ENCODE measurements around the gene SCOC. TPM values are rescaled to one million over a fixed set of nuclear protein-coding genes. Genes with fewer than 3 reads are reported as not detected.

SCOC gene
- total and polyA plus RNA-seq, 2 of the 13 experiments (the other 11 are each of a cell fraction or from before 2014, with no cell fraction given) = 43.8 to 65.2 TPM

DNA sequence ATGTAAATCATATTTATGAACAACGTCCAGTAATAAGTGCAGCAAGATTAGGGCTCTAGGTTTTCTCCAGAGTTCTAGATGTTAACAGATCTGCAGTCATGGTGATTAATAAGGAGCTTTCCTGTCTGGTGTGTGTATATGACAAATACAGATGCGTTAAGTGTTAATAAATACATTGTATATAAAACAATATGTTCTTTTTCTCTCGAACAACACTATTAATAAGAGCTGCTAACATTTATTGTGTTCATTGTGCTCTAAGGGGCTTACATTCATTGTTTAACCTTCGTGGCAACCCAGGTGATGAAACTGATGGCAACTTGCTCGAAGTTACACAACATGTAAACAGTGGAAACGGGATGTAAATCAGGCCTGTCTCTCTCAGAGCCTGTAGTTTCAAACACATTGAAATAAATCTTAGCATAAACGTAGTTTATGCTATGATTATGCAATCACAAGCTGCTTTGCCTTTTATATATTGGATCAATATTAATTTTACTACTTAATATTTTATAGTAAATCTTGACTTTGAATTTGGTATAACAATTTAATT, 54.5 kb downstream of the SCOC start (continued):
- TF ChIP-seq, protein P1, sequence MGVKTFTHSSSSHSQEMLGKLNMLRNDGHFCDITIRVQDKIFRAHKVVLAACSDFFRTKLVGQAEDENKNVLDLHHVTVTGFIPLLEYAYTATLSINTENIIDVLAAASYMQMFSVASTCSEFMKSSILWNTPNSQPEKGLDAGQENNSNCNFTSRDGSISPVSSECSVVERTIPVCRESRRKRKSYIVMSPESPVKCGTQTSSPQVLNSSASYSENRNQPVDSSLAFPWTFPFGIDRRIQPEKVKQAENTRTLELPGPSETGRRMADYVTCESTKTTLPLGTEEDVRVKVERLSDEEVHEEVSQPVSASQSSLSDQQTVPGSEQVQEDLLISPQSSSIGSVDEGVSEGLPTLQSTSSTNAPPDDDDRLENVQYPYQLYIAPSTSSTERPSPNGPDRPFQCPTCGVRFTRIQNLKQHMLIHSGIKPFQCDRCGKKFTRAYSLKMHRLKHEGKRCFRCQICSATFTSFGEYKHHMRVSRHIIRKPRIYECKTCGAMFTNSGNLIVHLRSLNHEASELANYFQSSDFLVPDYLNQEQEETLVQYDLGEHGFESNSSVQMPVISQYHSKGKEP (CRISPR knock-in tag; IDR thresholded peaks at IDR 0.05) = no peak
- TF ChIP-seq RARG (CRISPR knock-in tag; IDR thresholded peaks at IDR 0.05; ENCODE audit: low read depth) (no peak), ZNF335 (CRISPR knock-in tag; IDR thresholded peaks at IDR 0.05) (peak; percentile 75; the same call in 1 of the 2 replicates), ZNF616 (CRISPR knock-in tag; IDR thresholded peaks at IDR 0.05; ENCODE audit: low read depth) (no peak), SMAD9 (CRISPR knock-in tag; IDR thresholded peaks at IDR 0.05) (no peak), ZBTB21 (CRISPR knock-in tag; IDR thresholded peaks at IDR 0.05) (no peak), FOXA3 (CRISPR knock-in tag; IDR thresholded peaks at IDR 0.05) (peak; percentile 95), ETV6 (CRISPR knock-in tag; conservative IDR thresholded peaks at IDR 0.05) (no peak), SP140L (CRISPR knock-in tag; IDR thresholded peaks at IDR 0.05; ENCODE audit: borderline replicate concordance) (no peak), ZNF44 (CRISPR knock-in tag; IDR thresholded peaks at IDR 0.05) (0 out of 2 replicates have a peak, but pooled peaks have one; percentile 3), ZNF264 (CRISPR knock-in tag; IDR thresholded peaks at IDR 0.05) (no peak), ZNF883 (CRISPR knock-in tag; IDR thresholded peaks at IDR 0.05; ENCODE audit: not compliant biosample characterization) (no peak), POLR2A (IDR thresholded peaks at IDR 0.05; ENCODE audit: insufficient read depth in 1 of 2, low read depth in 2 of 2, low read length in 2 of 2) (no peak), REPIN1 (CRISPR knock-in tag; IDR thresholded peaks at IDR 0.05; ENCODE audit: borderline replicate concordance, low read depth) (no peak), ZNF878 (CRISPR knock-in tag; IDR thresholded peaks at IDR 0.05) (peak; percentile 45), ADNP (CRISPR knock-in tag; IDR thresholded peaks at IDR 0.05) (no peak), TBP (CRISPR knock-in tag; IDR thresholded peaks at IDR 0.05) (no peak), ZNF570 (CRISPR knock-in tag; IDR thresholded peaks at IDR 0.05; ENCODE audit: borderline replicate concordance) (no peak), SRSF9 (IDR thresholded peaks at IDR 0.05; ENCODE audit: borderline replicate concordance, insufficient read depth, low read depth, low read length, poor library complexity, severe bottlenecking) (no peak), MIER2 (CRISPR knock-in tag; IDR thresholded peaks at IDR 0.05) (no peak), PCBP2 (optimal IDR thresholded peaks at IDR 0.05; ENCODE audit: low read depth, low read length, poor library complexity, severe bottlenecking) (no peak), ZNF816 (CRISPR knock-in tag; IDR thresholded peaks at IDR 0.05; ENCODE audit: borderline replicate concordance) (0 out of 2 replicates have a peak, but pooled peaks have one; percentile 12), NFKBIZ (CRISPR knock-in tag; IDR thresholded peaks at IDR 0.05) (no peak; the same call in 1 of the 2 replicates), FOSL2 (CRISPR knock-in tag; IDR thresholded peaks at IDR 0.05) (peak; percentile 48; the same call in 1 of the 2 replicates), ZNF235 (CRISPR knock-in tag; IDR thresholded peaks at IDR 0.05; ENCODE audit: borderline replicate concordance) (no peak), KLF15 (CRISPR knock-in tag; IDR thresholded peaks at IDR 0.05; ENCODE audit: borderline replicate concordance) (no peak)
- TF ChIP-seq, protein P2, sequence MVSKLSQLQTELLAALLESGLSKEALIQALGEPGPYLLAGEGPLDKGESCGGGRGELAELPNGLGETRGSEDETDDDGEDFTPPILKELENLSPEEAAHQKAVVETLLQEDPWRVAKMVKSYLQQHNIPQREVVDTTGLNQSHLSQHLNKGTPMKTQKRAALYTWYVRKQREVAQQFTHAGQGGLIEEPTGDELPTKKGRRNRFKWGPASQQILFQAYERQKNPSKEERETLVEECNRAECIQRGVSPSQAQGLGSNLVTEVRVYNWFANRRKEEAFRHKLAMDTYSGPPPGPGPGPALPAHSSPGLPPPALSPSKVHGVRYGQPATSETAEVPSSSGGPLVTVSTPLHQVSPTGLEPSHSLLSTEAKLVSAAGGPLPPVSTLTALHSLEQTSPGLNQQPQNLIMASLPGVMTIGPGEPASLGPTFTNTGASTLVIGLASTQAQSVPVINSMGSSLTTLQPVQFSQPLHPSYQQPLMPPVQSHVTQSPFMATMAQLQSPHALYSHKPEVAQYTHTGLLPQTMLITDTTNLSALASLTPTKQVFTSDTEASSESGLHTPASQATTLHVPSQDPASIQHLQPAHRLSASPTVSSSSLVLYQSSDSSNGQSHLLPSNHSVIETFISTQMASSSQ (IDR thresholded peaks at IDR 0.05; ENCODE audit: low read depth) = no peak
- TF ChIP-seq, protein P2 (CRISPR knock-in tag; IDR thresholded peaks at IDR 0.05; ENCODE audit: borderline replicate concordance) = no peak
